Thyroid gland (tissue), 4 donors: ENCODE results near the gene RFX2. TPM values are rescaled to one million over a fixed set of nuclear protein-coding genes. Genes with fewer than 3 reads are reported as not detected.

Source experiments
- DNase-seq, 2 donors: peaks; one replicate each; pipeline ENCODE4 v3.0.0-alpha.2; 2019
- H3K27ac ChIP-seq, 3 donors: fragments of 200-600 bp; sonication (generic); 1 replicate in 2 of 3; 2 replicates in 1 of 3; pipeline ENCODE4 v1.5.1; 2016 to 2019; ENCODE audit warnings: mild to moderate bottlenecking in 1 of 3, moderate library complexity in 1 of 3
- H3K27me3 ChIP-seq: fragments of 200-600 bp; sonication (generic); one replicate; pipeline ENCODE4 v1.5.1; 2019
- H3K36me3 ChIP-seq, 2 donors: fragments of 200-600 bp; sonication (generic); one replicate each; pipeline ENCODE4 v1.5.1; 2016 to 2019
- H3K4me1 ChIP-seq, 2 donors: fragments of 200-600 bp; sonication (generic); one replicate each; pipeline ENCODE4 v1.5.1; 2017 to 2019
- H3K4me3 ChIP-seq, 3 donors: fragments of 200-600 bp; sonication (generic); replicated peaks in 1 of 3; 1 replicate in 2 of 3; 2 replicates in 1 of 3; pipeline ENCODE4 v1.5.1; 2016; ENCODE audit warnings: mild to moderate bottlenecking in 1 of 3
- H3K9me3 ChIP-seq: fragments of 200-600 bp; sonication (generic); one replicate; pipeline ENCODE4 v1.5.1; 2017
- POLR2A ChIP-seq, 2 donors: fragments of 450-650 bp; IDR thresholded peaks; one replicate each; pipeline ENCODE4 v1.6.1; 2017; ENCODE audit warnings: antibody characterized with exemption in 2 of 2, mild to moderate bottlenecking in 2 of 2, moderate library complexity in 1 of 2
- WGBS, 2 donors: methylation state at CpG; one replicate each; pipeline ENCODE4 v1.1.5; 2017; 5-methylcytosine and 5-hydroxymethylcytosine counted together
- intact Hi-C: fragments of 100-400 bp; cut with DNase I; formaldehyde crosslinking; loops from one replicate; pipeline ENCODE4 v1.15.1; 2023
- total RNA-seq, 4 donors: library from RNA; depleted of rRNA; stranded (reverse); fragments of >200 nt; gene quantifications; one replicate each; pipeline ENCODE4 v1.2.3, GENCODE V29; 2016
- TF ChIP-seq, protein P1 (sequence below), 6 experiments: fragments of 200-600 bp in 3 of 6; fragments of 450-650 bp in 3 of 6; sonication (generic) in 3 of 6; IDR thresholded peaks; one replicate each; pipeline ENCODE4 v1.5.1; 2016 to 2019; ENCODE audit warnings: antibody characterized with exemption in 6 of 6, mild to moderate bottlenecking in 2 of 6, inconsistent platforms in 1 of 6, moderate library complexity in 1 of 6

RFX2 gene
- total RNA-seq, 4 donors from 2014 or later, result 4.1 to 10.6 (median 7.7) TPM

DNA sequence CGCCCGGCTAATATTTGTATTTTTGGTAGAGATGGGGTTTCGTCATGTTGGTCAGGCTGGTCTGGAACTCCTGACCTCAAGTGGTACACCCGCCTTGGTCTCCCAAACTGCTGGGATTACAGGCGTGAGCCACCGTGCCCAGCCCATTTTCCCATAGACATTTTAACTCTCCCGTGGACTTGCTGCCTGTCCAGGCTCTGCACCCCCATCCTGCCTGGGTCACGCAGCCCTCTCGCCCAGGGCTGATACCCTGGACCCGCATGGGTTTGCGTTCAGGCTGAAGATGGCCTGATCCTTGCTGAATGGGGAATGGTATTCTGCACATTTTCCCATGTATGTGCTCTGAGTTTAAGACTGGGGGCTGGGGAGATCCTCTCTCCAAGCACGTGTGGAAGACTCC lies 86.4 kb downstream of the RFX2 start:
- DNase-seq, result no peak

DNA sequence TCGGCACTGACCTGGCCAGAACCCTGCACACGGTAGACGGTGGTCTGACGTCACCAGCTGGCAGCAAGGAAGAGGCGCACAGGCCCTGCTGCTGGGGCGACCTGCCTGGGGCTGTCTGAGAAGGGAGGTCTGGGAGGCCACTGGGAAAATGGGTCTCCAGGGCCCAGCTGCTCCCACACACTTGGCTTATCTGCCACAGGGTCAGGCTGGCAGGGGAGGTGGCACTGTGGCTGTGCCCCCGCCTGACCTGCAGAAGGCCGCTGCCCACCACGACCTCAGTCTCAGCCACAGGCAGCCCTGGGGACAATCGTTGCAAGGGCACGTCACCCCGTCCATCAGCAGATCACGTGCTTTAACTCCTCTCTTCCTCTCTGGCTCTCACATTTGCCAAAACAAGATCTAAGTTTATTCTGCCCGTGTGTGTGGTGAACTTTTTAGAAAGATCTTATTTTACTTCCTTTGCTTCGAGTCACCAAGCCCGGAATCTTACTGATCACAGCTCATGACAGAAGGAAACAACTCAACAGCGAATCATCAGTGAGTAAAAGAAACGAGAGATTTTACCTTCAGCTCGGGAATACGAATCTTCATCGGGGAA lies 87.1 kb downstream of the RFX2 start:
- DNase-seq, result no peak
- no peaks in the 10 kb centered on the region for H3K36me3 ChIP-seq
- WGBS, 2 donors, result 73 to 77% methylated on average over 15 to 21 of the region's 21 CpGs
- no peak overlapping the region for H3K4me3 ChIP-seq
- H3K27ac ChIP-seq, result peak overlapping the region in 1 of 3 donors; percentile 5
- H3K27me3 ChIP-seq, result no peaks in the 10 kb centered on the region
- peaks cover 0 to 10% of the 10 kb centered on the region in 2 donors for H3K4me1 ChIP-seq
- H3K9me3 ChIP-seq, result no peaks in the 10 kb centered on the region
- TF ChIP-seq, protein P1, sequence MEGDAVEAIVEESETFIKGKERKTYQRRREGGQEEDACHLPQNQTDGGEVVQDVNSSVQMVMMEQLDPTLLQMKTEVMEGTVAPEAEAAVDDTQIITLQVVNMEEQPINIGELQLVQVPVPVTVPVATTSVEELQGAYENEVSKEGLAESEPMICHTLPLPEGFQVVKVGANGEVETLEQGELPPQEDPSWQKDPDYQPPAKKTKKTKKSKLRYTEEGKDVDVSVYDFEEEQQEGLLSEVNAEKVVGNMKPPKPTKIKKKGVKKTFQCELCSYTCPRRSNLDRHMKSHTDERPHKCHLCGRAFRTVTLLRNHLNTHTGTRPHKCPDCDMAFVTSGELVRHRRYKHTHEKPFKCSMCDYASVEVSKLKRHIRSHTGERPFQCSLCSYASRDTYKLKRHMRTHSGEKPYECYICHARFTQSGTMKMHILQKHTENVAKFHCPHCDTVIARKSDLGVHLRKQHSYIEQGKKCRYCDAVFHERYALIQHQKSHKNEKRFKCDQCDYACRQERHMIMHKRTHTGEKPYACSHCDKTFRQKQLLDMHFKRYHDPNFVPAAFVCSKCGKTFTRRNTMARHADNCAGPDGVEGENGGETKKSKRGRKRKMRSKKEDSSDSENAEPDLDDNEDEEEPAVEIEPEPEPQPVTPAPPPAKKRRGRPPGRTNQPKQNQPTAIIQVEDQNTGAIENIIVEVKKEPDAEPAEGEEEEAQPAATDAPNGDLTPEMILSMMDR (IDR thresholded peaks at IDR 0.05), result no peak
- no peak for TF ChIP-seq POLR2A (IDR thresholded peaks at IDR 0.05)
- intact Hi-C loops, result loop anchor here (5.0 kb wide), 2 partner anchors 36 to 216 kb away; partner anchors contain the start of gene NRTN

More for the DNA sequence above, 86.4 kb downstream of the RFX2 start:
- TF ChIP-seq POLR2A (IDR thresholded peaks at IDR 0.05), result no peak
- TF ChIP-seq, protein P1 (IDR thresholded peaks at IDR 0.05), result no peak
- intact Hi-C loops, result loop anchor here (5.0 kb wide), 2 partner anchors 37 to 217 kb away; partner anchors contain the start of gene NRTN
- Histone ChIP-seq H3K4me1 (peaks cover 0 to 10% of the 10 kb centered on the region in 2 donors), H3K27me3 (no peaks in the 10 kb centered on the region), H3K4me3 (no peak overlapping the region), H3K27ac (no peak overlapping the region), H3K36me3 (no peaks in the 10 kb centered on the region), H3K9me3 (no peaks in the 10 kb centered on the region)
- 93 to 94% methylated on average over 11 of the region's 12 CpGs for WGBS, 2 donors

DNA sequence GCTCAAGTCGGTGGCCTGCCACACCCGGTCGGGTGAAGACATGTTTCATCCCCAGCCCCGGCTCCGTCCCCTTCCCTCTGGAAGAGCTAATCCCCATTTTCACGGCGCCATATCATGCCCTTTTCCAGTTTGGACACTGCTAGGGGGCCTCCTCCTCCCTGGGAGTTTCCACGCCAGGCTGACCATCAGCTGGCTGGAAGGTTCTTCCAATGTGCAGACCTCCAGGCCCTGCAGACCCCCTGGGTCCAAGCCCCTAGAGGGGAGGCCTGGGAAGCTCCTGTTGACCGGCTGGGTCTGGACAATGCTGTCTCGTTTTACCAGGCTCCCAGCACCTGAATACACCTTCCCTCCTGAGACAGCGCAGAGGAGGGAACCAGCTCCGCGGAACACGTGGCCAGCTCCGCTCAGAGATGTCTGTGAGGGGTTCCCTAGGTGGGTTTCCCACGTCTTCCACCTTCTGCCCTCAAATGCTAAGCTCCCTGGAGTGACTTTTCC lies 87.7 kb downstream of the RFX2 start:
- no peaks in the 10 kb centered on the region for H3K27me3 ChIP-seq
- H3K36me3 ChIP-seq, result no peaks in the 10 kb centered on the region
- H3K4me3 ChIP-seq, result no peak overlapping the region
- intact Hi-C loops, result loop anchor here (5.0 kb wide), 2 partner anchors 35 to 215 kb away; partner anchors contain the start of gene NRTN
- peak overlapping the region in 1 of 3 donors; percentile 5 for H3K27ac ChIP-seq
- DNase-seq, result no peak
- 66 to 76% methylated on average over 13 to 14 of the region's 16 CpGs for WGBS, 2 donors
- no peaks in the 10 kb centered on the region for H3K9me3 ChIP-seq
- H3K4me1 ChIP-seq, result peaks cover 0 to 10% of the 10 kb centered on the region in 2 donors
- no peak for TF ChIP-seq POLR2A (IDR thresholded peaks at IDR 0.05)
- TF ChIP-seq, protein P1 (IDR thresholded peaks at IDR 0.05), result no peak

DNA sequence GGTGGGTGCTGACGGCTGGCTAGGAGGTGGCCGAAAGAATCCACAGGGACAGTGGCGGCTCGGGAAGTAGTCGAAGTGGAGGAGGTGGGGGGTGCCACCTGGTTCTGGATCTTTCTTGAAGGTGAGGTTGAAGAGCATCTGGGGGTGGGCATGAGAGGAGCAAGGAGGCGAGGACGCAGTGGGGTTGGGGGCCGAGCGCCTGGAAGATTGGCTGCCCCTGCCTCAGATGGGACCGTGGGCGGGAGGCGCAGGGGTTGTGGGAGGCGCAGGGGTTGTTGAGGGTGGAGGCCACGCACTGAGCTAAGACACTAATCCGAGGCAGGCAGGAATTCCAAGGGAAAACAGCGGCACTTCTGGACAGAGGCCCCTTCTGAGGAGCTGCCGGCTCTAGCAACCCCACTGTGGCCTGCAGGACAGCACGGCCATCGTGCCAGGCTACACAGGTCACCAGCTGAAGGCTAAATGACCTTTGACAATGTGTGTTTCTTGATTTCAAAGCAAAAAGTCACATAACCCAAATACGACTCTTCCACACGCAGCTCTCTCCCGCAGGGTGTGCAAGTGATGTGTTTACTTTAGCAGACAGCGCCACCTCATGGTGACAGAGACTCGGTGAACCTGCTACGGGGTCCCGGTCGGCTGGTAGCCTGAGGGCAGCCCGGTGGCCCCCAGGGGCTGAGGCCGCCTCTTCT lies 88.3 kb downstream of the RFX2 start:
- Histone ChIP-seq H3K9me3 (no peaks in the 10 kb centered on the region), H3K4me3 (no peak overlapping the region), H3K36me3 (no peaks in the 10 kb centered on the region), H3K4me1 (peaks cover 0 to 10% of the 10 kb centered on the region in 2 donors), H3K27ac (no peak overlapping the region), H3K27me3 (no peaks in the 10 kb centered on the region)
- DNase-seq, result peak; percentile 84 to 88
- TF ChIP-seq, protein P1 (IDR thresholded peaks at IDR 0.05), result peak; percentile 51 to 87 (median 84)
- no peak for TF ChIP-seq POLR2A (IDR thresholded peaks at IDR 0.05)
- WGBS, 2 donors, result 50 to 54% methylated on average over 23 to 29 of the region's 29 CpGs
- intact Hi-C loops, result loop anchor here (5.0 kb wide), 2 partner anchors 35 to 215 kb away; partner anchors contain the start of gene NRTN
